ENCODE measurements around the gene MCOLN3. TPM values are rescaled to one million over a fixed set of nuclear protein-coding genes. Genes with fewer than 3 reads are reported as not detected.

The MCOLN3 gene
- total and polyA plus RNA-seq, 8 donors, result 1.2 to 8.1 (median 1.8) TPM

- no peak for TF ChIP-seq CTCF (IDR thresholded peaks at IDR 0.05)
- DNase-seq (no peak), ATAC-seq (no peak)
- Histone ChIP-seq H3K4me1 (no peaks in the 10 kb centered on the region), H3K36me3 (no peaks in the 10 kb centered on the region), H3K27me3 (no peaks in the 10 kb centered on the region), H3K4me3 (no peak overlapping the region), H3K27ac (no peak overlapping the region), H3K9me3 (peaks cover 0 to 3% of the 10 kb centered on the region in 2 donors)
- intact Hi-C loops (cut with DNase I), result no loop called here
Observed at GRCh38 chr1:84982395-84982794, 65.9 kb downstream of the MCOLN3 start.

DNA sequence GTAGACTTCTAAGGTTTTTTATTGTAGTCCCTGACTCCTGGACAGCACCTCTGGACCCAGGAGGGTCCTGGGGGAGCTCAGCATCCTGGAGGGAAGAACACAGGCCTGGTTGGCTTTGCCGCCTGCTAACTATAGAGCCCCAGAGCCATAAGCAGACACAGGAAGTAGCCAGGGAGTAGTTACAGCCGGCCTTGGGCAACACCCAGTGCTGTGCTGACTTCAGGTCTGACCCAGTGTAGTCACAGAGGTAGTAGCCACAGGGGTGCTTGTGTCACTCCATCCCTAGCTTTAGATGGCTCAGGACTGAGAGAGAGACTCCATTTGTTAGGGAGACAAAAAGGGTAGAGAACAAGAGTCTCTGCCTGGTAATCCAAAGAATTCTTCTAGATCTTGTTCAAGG, 73.3 kb downstream of the MCOLN3 start:
- no peaks in the 10 kb centered on the region for H3K27me3 ChIP-seq
- H3K4me3 ChIP-seq, result no peak overlapping the region
- H3K4me1 ChIP-seq, result no peaks in the 10 kb centered on the region
- no peak for ATAC-seq
- peaks cover 0 to 3% of the 10 kb centered on the region in 2 donors for H3K9me3 ChIP-seq
- no peak for TF ChIP-seq CTCF (IDR thresholded peaks at IDR 0.05)
- H3K36me3 ChIP-seq, result no peaks in the 10 kb centered on the region
- intact Hi-C loops (cut with DNase I), result no loop called here
- H3K27ac ChIP-seq, result no peak overlapping the region
- no peak for DNase-seq

DNA sequence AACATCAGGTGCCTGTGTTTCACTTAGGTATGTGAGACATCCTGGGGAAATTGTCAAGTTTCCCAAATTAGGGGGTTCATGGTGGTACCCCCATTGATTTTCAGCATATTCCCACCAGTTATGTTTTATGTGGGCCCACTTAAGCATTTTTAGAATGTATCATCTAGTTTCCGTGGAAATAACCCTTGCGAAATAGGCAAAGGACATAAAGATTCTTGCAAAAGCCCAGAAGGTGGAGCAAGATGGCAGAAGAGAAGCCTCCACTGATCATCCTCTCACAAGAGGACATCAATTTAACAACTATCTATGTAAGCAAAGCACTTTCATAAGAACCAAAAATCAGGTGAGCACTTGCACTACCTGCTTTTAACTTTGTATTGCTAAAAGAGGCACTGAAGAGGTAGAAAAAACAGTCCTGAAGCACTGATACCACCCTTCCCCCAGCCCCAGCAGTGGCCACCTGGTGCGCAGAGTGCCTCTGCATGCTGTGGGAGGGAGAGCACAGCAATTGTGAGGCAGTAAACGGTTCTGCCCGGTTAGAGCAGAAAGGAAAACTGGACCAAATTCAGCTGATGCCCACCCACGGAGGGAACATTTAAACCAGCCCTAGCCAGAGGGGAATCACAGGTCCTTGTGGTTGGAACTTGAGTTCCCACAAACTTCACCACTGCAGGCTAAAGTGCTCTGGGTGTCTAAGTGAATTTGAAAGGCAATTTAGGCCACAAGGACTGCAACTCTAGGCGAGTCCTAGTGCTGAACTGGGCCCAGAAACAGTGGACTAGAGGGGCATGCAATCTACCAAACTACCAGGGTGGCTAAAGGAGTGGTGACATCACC, 74.6 kb downstream of the MCOLN3 start:
- no peak for TF ChIP-seq CTCF (IDR thresholded peaks at IDR 0.05)
- Histone ChIP-seq H3K27ac (no peak overlapping the region), H3K36me3 (no peaks in the 10 kb centered on the region), H3K27me3 (no peaks in the 10 kb centered on the region), H3K4me3 (no peak overlapping the region), H3K9me3 (no peaks in the 10 kb centered on the region), H3K4me1 (no peaks in the 10 kb centered on the region)
- intact Hi-C loops (cut with DNase I), result no loop called here
- no peak for DNase-seq
- no peak for ATAC-seq

DNA sequence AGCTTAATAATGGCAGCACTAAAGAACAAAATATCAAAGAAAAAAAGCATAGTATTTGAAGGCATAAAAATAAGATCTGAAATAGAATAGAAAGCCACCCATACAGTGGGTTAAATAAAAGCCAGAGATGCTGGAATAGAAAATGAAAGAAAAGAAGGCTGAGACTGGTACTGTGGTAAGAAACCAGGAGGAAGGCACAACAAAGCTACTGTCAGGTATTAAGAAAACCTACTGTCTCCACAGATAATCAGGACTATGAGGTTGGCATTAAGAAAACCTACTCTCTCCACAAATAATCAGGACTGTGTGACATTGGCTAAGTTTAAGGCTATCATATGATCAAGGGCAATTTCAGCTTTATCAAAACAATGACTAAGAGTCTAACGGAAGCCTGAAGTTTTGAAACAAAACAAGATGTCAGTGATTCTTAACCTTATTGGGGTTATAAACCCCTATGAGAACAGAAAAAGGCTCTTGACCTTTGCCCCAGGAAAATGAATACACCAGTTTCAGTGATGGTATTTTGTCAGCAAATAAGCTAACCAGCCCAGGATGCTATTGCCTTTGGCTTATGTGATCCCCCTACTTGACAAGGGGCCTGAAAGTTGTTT, 75.8 kb downstream of the MCOLN3 start:
- TF ChIP-seq CTCF (IDR thresholded peaks at IDR 0.05), result no peak
- DNase-seq (no peak), ATAC-seq (no peak)
- H3K4me3 ChIP-seq, result no peak overlapping the region
- intact Hi-C loops (cut with DNase I), result no loop called here
- H3K27ac ChIP-seq, result no peak overlapping the region
- H3K36me3 ChIP-seq, result no peaks in the 10 kb centered on the region
- no peaks in the 10 kb centered on the region for H3K4me1 ChIP-seq
- H3K9me3 ChIP-seq, result no peaks in the 10 kb centered on the region
- H3K27me3 ChIP-seq, result no peaks in the 10 kb centered on the region

DNA sequence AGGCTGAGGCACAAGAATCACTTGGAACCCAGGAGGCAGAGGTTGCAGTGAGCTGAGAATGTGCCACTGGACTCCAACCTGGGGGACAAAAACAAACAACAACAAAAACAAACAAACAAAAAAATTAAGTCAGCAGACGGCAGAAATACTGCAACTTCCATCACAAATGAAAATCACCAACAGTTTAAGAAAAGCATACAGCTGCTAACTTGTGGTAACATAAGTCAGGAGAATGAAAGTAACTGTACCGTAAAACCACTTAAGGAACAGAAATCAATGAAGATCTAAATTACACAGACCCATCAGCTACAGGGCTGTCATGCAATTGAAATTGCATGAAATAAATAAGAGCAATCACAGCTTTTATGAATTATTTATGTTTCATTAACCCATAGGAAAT, 76.3 kb downstream of the MCOLN3 start:
- Histone ChIP-seq H3K4me3 (no peak overlapping the region), H3K27ac (no peak overlapping the region), H3K36me3 (no peaks in the 10 kb centered on the region), H3K9me3 (no peaks in the 10 kb centered on the region), H3K4me1 (no peaks in the 10 kb centered on the region), H3K27me3 (no peaks in the 10 kb centered on the region)
- intact Hi-C loops (cut with DNase I), result no loop called here
- no peak for TF ChIP-seq CTCF (IDR thresholded peaks at IDR 0.05)
- ATAC-seq (no peak), DNase-seq (no peak)

All from left lung (tissue), 10 donors.